CD4-positive, alpha-beta T cell treated with Interleukin-2 at 100 ng/mL for 4 hours (primary cell): ENCODE data around the gene DACH1.

Experiments
- DNase-seq: peaks from one replicate; pipeline ENCODE4 v3.0.0-alpha.2; 2020; ENCODE audit warnings: low spot score

Gene DACH1

GRCh38 chr13:71395053-71395452, 472.0 kb downstream of the DACH1 start:
- no peak for DNase-seq

GRCh38 chr13:71394176-71394575, 472.8 kb downstream of the DACH1 start:
- DNase-seq, result no peak
